Endothelial cell of hepatic sinusoid (primary cell): ENCODE data around the gene ACSM2B.
"Not testable (repeated sequence)": the region's sequence is repeated elsewhere in the genome, so short reads cannot be mapped to it uniquely, and the experiment has no call there.

ENCODE experiments used
- in situ Hi-C: cut with HindIII; loops from 2 replicates; pipeline ENCODE4 v1.10.0; 2017; ENCODE audit warnings: low sequenced_read_pairs

ACSM2B gene

GRCh38 chr16:20538687-20539086, 37.5 kb downstream of the ACSM2B start:
- in situ Hi-C loops = no loop called here

GRCh38 chr16:20538181-20538580, 38.0 kb downstream of the ACSM2B start:
- in situ Hi-C loops = no loop called here

- in situ Hi-C loops = not testable (repeated sequence)
Observed at GRCh38 chr16:20536669-20537068, 39.5 kb downstream of the ACSM2B start.

GRCh38 chr16:20532284-20532792, 43.8 kb downstream of the ACSM2B start:
- in situ Hi-C loops = not testable (repeated sequence)

DNA sequence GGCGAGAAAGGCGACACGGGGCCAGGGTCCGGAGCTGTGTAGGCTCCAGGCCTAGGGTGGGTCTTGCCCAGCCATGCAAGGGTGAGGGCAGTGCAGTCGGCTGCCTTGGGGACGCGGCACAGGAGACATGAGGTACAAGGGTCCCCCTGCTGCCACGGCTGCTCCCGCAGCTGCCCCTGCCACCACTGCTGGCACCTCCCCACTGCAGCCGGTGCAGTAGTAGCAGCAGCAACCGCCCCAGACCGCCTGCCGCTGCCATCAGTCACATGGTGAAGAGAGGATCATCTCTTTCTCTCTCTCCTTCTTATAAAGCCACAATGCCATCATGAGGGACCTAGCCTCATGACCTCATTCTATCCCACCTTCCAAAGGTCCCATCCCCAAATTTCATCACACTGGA, 44.4 kb downstream of the ACSM2B start:
- in situ Hi-C loops = not testable (repeated sequence)

DNA sequence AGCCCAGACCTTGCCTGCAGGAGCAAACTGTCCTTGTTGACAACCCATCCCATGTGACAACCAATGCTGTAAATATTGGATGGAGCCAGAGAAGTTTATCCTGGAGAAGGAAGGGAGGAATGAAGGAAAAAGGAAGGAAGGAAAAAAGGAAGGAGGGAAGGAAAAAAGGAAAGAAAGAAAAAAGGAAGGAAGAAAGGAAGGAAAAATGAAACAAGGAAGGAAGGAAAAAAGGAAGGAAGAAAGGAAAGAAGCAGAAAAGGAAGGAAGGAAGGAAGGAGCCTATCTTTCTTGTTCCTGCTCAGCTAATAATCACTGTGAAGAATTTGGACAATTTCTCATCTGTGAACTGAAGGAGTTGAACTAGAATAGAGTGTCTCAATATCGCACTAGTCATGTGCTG, 56.1 kb downstream of the ACSM2B start:
- in situ Hi-C loops = no loop called here

GRCh38 chr16:20519231-20519630, 56.9 kb downstream of the ACSM2B start:
- in situ Hi-C loops = no loop called here

DNA sequence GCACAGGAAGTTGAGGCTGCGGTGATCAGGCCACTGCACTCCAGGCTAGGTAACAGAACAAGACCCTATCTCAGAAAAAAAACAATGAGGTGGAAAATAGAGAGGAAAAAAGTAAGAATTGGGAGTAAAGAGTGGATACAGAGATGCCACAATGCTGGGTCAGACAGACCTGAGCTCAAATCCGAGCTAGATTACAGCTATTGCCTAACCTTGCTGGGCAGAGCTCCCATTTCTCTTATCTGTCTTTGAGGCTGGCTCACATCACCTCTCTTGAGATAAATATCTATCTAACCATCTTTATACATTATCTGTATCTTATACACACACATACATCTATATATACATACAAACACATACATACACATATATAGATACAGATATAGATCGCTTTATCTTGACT, 59.0 kb downstream of the ACSM2B start:
- in situ Hi-C loops = no loop called here

- in situ Hi-C loops = no loop called here
Observed at GRCh38 chr16:20515688-20516090, 60.5 kb downstream of the ACSM2B start.

GRCh38 chr16:20510323-20510722, 65.8 kb downstream of the ACSM2B start:
- in situ Hi-C loops = no loop called here

DNA sequence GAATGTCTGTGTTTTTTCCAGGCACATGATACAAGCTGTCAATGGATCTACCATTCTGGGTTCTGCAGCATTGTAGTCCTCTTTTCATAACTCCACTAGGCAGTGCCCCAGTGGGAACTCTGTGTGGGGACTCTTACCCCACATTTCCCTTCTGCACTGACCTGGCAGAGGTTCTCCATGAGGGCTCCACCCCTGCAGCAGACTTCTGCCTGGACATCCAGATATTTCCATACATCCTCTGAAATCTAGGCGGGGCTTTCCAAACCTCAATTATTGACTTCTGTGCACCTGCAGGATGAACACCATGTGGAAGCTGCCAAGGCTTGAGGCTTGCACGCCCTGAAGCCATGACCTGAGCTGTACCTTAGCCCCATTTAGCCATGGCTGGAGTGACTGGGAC, 68.9 kb downstream of the ACSM2B start:
- in situ Hi-C loops = no loop called here

GRCh38 chr16:20504418-20504817, 71.7 kb downstream of the ACSM2B start:
- in situ Hi-C loops = no loop called here

DNA sequence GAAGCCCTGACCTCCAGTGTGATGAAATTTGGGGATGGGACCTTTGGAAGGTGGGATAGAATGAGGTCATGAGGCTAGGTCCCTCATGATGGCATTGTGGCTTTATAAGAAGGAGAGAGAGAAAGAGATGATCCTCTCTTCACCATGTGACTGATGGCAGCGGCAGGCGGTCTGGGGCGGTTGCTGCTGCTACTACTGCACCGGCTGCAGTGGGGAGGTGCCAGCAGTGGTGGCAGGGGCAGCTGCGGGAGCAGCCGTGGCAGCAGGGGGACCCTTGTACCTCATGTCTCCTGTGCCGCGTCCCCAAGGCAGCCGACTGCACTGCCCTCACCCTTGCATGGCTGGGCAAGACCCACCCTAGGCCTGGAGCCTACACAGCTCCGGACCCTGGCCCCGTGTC, 84.7 kb downstream of the ACSM2B start:
- in situ Hi-C loops = not testable (repeated sequence)

- in situ Hi-C loops = not testable (repeated sequence)
Observed at GRCh38 chr16:20490994-20491393, 85.2 kb downstream of the ACSM2B start.
